HPDE6-E6E7 (cell line): ENCODE measurements around the gene ETV6.

ENCODE experiments used
- DNase-seq: peaks from one replicate; pipeline ENCODE4 v3.0.0; 2011; ENCODE audit warnings: missing footprints; ENCODE audit errors: extremely low spot score

Gene ETV6

GRCh38 chr12:11774821-11775220 is 125.3 kb downstream of the ETV6 start:
- no peak for DNase-seq

DNA sequence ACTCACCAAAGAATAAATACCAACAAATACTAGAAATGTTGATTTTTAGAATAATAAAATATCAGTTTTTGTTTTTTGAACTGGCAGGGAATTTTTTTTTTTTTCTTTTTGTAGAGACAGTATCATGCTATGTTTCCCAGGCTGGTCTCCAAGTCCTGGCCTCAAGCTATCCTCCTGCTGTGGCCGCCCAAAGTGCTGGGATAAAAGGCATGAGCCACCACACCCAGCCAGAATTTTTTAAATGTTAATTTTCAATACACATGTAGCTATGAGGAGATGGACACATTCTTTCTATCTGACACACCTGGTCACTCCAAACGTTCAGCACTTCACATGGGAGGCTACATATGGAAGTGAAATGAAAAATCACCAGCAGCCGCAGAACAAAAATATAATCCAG is 126.8 kb downstream of the ETV6 start:
- no peak for DNase-seq

DNA sequence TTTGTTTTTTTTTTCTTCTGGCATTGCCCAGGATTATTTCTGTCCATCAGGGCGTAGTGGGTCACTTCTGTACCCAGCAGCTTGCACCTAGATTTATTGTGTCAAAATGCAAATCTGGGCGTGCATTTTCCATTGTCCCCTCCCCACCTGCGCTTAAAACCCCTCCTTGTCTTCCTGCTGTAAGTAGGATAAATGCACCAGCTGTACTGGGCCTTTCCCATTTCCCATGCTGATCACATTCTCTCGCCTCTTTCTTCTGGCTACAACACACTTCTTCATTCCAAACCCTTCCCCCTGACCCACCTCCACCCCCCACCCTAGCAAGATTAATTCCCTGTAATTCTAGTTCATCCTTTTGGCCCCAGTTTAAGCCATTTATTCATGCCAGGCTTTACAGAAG is 128.0 kb downstream of the ETV6 start:
- no peak for DNase-seq

DNA sequence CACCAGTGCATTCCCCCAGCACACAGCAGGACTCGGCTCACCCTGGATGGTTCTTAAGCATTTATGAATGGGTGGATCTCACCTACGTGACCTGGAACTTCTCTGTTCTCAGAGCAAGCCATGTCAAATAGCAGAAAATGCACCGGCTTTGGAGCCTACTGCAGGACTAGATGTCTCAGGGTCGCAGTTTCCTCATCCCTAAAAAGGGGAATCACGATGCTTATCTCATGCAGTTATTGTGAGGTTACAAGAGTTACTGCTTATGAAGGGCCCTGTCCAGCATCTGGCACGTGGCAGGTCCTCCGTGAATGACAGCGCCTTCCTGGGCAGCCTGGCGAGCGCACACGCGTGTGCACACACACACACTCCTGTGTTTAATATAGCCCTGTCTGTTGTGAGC is 128.5 kb downstream of the ETV6 start:
- DNase-seq, result no peak

GRCh38 chr12:11778713-11779685 is 129.5 kb downstream of the ETV6 start:
- DNase-seq, result no peak

- DNase-seq, result no peak
These were observed 131.1 kb downstream of the ETV6 start for GRCh38 chr12:11780521-11781101.

- no peak for DNase-seq
These were observed 133.5 kb downstream of the ETV6 start for GRCh38 chr12:11782914-11783420.

DNA sequence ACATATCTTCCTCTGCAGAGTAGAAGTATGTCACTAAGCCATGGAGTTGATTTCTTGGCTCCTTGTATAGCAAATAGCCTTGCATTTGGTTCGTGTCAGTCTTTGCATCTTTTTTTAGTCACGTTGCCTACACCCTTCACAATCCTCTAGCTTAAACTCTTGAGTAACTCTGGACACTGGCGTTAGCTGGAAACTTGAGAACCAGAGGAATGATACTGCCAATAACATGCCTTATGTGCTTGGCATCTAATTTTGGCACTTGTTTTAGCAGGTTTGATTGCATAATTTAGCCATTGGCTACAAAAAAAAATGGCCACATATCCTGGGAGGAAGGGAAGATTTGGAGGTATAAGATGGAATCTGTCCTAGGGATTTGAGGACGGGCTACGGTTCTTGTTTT is 136.2 kb downstream of the ETV6 start:
- no peak for DNase-seq

- DNase-seq, result no peak
These were observed 137.3 kb downstream of the ETV6 start for GRCh38 chr12:11786638-11787365.

DNA sequence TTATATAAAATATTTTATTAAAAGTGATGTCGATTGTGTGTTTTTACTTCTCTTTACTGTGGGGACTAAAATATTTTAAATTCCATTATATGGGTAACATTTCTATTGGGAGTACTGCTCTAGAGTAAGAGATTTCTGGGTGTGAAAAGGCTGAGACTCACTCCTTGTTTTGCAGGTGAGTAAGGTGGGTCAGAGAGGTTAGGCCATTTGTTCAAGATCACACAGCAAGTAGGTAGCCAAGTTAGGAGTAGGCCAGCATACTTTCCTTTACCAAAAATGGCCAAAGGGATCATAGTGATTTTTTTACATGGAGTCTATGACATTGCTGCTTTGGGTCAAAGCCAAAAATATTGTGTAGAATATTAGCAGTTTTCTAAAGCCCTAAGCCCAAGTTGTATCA is 138.0 kb downstream of the ETV6 start:
- no peak for DNase-seq

GRCh38 chr12:11787933-11788849 is 138.7 kb downstream of the ETV6 start:
- no peak for DNase-seq

GRCh38 chr12:11793921-11794710 is 144.6 kb downstream of the ETV6 start:
- DNase-seq, result no peak

- DNase-seq, result no peak
These were observed 145.3 kb downstream of the ETV6 start for GRCh38 chr12:11794751-11795150.

DNA sequence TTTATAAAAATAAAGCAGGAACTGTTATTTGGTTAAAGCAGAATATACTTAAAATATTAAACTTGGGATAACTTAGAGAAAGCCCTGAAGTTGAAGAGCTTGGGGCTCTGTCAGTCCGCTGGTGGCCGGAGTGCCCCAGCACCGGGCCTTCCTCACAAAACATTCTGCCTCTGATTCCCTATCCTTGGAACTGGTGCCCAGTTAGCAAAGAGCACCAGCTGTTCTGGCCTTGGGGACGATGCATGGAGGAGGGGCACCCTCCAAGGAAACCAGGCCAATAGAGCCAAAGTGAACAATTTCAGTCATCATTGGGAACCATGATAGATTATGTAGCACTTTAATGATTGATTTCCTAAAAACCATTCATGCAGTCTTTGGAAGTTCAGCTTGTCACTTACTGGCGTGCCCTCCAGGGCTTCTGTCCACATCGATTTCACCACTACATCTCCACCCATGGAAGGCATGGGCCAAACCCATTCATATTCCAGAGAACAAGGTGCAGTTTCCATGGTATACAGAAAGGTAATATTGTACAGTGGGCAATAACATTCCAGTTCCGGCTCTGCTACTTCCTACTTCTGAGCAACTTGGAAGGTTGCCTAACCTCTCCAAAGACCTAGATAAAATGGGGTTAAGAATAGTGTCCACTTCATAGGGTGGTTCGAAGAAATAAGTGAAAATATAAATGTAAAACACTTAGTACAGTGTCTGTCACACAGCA is 145.9 kb downstream of the ETV6 start:
- no peak for DNase-seq

DNA sequence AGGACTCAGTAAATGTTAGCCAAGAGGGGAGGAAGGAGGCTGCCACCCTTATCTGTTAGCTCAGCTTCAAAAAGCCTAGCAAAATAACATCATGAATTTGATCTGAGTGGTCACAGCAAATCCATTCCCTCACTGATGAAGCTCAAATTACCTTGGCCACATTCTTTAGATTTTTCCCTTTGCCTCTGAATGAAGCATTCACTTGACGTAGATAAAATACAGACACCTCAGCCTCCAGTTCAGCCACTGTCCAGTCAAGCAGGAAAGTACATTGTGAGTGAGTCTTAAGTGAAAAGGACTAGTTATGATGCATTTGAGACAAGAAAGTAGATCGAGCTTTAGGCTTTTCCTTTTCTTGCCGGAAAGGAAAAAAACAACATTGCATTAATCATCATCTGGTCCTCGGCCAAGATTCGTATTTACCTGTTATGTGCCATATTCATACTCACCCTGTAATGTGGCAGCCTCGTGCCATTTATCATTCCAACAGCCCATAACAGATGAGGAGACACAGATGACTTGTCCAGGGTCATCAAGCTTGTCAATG is 146.5 kb downstream of the ETV6 start:
- peak; percentile 41 for DNase-seq

GRCh38 chr12:11797317-11797913 is 147.9 kb downstream of the ETV6 start:
- DNase-seq, result no peak

DNA sequence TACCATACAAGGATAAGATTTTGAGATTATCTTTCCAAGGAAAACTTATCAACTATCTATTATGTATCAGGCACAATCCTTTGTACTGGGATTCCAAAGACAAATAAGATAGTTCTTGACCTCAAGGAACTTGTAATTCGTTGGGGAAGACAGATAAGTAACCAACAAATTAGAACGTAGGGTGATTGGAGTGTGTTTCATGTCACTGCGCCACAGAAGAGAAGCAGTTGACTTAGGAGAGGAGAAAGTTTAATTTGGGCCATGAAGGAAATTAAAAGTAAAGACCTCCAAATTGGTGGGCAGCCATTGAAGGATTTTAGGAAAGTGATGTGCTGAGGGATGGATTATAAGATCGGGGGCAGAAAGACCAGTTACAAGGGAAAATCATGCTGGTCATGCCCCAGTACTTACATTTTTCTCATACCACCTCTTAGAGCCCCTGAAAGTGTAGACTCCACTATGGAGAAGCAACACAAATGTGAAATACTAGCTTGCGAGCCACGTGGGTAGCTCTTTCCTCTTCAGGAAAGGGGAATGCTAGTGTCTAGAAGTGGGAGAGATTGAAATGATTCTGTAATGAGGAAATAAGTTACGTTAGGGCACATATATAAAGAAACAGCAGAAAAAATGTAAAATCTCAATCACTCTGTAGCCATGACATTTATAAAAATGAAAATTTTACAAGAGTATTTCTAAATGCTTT is 148.7 kb downstream of the ETV6 start:
- DNase-seq, result no peak

- DNase-seq, result no peak
These were observed 149.5 kb downstream of the ETV6 start for GRCh38 chr12:11798856-11799501.
